ENCODE measurements around the gene PAX5. TPM values are rescaled to one million over a fixed set of nuclear protein-coding genes. Genes with fewer than 3 reads are reported as not detected.
A peak's percentile ranks its signal among the peaks of the same experiment; 100 is the strongest.

PAX5 gene
- total RNA-seq, 2 experiments from 2014 or later, result 62.5 to 141 TPM

DNA sequence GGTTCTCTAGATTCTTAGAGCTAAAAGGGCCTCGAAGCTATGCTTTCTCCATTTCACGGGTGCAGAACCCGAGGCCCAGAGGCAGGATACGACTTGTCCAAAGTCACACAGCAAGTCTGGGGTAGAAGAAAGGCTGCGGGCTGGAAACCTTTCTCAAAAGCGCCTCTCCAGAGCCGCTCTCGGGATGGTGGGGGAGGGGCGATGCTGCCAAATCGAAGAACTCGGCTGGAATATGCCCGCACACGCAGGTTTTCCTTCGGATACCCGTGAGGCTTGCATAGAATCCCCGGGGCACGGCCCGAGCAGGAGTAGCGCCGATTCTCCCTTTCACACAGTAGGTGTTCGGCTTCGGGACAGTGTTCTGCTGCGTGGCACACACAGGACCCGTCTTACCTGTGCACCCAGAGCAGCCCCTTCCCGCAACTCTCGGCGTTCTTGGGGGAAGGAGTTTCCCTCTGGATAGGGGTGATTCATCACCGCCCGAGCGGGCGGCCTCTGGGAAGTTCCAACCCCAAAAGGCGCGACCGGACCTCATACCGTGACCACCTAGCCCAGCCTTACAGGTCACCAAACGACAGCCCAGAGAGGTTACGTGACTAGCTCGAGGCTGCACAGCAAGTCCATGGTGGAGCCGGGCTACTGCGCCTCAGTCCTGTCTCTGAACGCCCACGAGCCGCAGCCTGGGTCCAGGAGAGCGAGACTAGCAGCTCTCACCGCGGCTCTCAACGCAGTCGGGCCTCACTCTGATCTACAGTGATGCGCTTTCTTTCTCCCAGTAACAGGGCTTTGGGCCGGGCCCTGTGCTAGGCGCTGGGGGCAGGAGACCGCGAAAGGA is 4.1 kb downstream of the PAX5 start:
- no peaks in the 10 kb centered on the region for H3K9me2 ChIP-seq (ENCODE audit: insufficient read depth, low read length)
- H3K4me2 ChIP-seq (ENCODE audit: low read length), result peak overlapping the region; percentile 81
- ChIA-PET POLR2A (interaction anchor here (0.7 to 2.0 kb wide), 9 partner anchors 10 to 272 kb away, joined by 3 to 9 read pairs (median 5); no protein-coding TSS in a partner anchor), CTCF (ENCODE audit: unreplicated experiment) (interaction anchor here (0.6 to 1.3 kb wide), 3 partner anchors 31 to 383 kb away, joined by 3 to 4 read pairs (median 4); no protein-coding TSS in a partner anchor)
- DNase-seq (ENCODE audit: low spot score), result peak; percentile 32
- H3K9me3 ChIP-seq (ENCODE audit: low read length), result no peaks in the 10 kb centered on the region
- peak overlapping the region; percentile 95 for H3K27ac ChIP-seq (ENCODE audit: low read depth, low read length, poor library complexity, severe bottlenecking)
- BruUV-seq (replicated peaks), result no TSS peak
- H3K4me1 ChIP-seq (ENCODE audit: insufficient read depth, low read length, poor library complexity, severe bottlenecking), result peaks cover 59% of the 10 kb centered on the region
- peak overlapping the region; percentile 88 for H3K4me3 ChIP-seq (ENCODE audit: low read depth, low read length, poor library complexity, severe bottlenecking)
- peaks cover 90% of the 10 kb centered on the region for H3K79me2 ChIP-seq (ENCODE audit: insufficient read depth, low read depth, low read length)
- H3K36me3 ChIP-seq (ENCODE audit: insufficient read depth, low read length), result peaks cover 51% of the 10 kb centered on the region
- TF ChIP-seq, protein P1, sequence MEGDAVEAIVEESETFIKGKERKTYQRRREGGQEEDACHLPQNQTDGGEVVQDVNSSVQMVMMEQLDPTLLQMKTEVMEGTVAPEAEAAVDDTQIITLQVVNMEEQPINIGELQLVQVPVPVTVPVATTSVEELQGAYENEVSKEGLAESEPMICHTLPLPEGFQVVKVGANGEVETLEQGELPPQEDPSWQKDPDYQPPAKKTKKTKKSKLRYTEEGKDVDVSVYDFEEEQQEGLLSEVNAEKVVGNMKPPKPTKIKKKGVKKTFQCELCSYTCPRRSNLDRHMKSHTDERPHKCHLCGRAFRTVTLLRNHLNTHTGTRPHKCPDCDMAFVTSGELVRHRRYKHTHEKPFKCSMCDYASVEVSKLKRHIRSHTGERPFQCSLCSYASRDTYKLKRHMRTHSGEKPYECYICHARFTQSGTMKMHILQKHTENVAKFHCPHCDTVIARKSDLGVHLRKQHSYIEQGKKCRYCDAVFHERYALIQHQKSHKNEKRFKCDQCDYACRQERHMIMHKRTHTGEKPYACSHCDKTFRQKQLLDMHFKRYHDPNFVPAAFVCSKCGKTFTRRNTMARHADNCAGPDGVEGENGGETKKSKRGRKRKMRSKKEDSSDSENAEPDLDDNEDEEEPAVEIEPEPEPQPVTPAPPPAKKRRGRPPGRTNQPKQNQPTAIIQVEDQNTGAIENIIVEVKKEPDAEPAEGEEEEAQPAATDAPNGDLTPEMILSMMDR (conservative IDR thresholded peaks at IDR 0.05; ENCODE audit: low read length), result no peak
- no peak for TF ChIP-seq EZH2phosphoT487 (IDR thresholded peaks at IDR 0.05; ENCODE audit: borderline replicate concordance, low read depth, low read length)
- intact Hi-C loops (cut with micrococcal nuclease; ENCODE audit: unreplicated experiment), result loop anchor here (1.0 to 5.0 kb wide), 4 partner anchors 26 to 342 kb away; no protein-coding TSS in a partner anchor
- H4K20me1 ChIP-seq (ENCODE audit: insufficient read depth, low read length), result peaks cover 37% of the 10 kb centered on the region
- H2AFZ ChIP-seq (ENCODE audit: low read length), result no peak overlapping the region; the same call in 1 of the 2 replicates

DNA sequence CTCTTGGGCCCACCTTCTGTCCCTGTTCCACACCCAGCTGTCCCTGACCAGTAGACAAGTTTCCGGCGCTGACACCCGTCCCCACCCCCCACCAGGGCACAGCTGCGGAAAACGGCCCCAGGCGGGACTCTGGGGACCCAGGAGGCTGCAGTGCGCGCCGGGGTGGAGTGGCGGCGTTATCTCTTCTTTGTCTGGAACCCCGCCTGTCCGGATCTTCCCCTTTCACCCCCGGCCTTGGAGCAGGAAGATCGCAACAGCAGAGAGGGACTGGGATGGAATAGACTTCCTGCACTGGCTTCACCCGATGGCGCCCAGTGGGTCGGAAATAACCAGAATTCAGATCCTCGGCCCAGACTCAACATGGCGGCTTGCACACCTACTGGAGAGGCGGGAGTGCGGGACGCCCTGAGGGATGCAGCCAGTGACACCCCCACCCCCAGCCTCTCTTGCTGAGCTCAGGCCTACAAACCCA is 4.7 kb downstream of the PAX5 start:
- Histone ChIP-seq H4K20me1 (ENCODE audit: insufficient read depth, low read length) (peaks cover 41% of the 10 kb centered on the region), H3K9me3 (ENCODE audit: low read length) (no peaks in the 10 kb centered on the region), H3K79me2 (ENCODE audit: insufficient read depth, low read depth, low read length) (peaks cover 94% of the 10 kb centered on the region), H2AFZ (ENCODE audit: low read length) (no peak overlapping the region; the same call in 1 of the 2 replicates), H3K4me1 (ENCODE audit: insufficient read depth, low read length, poor library complexity, severe bottlenecking) (peaks cover 62% of the 10 kb centered on the region), H3K4me3 (ENCODE audit: low read depth, low read length, poor library complexity, severe bottlenecking) (peak overlapping the region; percentile 88), H3K36me3 (ENCODE audit: insufficient read depth, low read length) (peaks cover 58% of the 10 kb centered on the region), H3K9me2 (ENCODE audit: insufficient read depth, low read length) (no peaks in the 10 kb centered on the region), H3K4me2 (ENCODE audit: low read length) (peak overlapping the region; percentile 81), H3K27ac (ENCODE audit: low read depth, low read length, poor library complexity, severe bottlenecking) (peak overlapping the region; percentile 95)
- ChIA-PET POLR2A (interaction anchor here (0.7 to 2.0 kb wide), 10 partner anchors 11 to 273 kb away, joined by 3 to 9 read pairs (median 5); no protein-coding TSS in a partner anchor), CTCF (ENCODE audit: unreplicated experiment) (interaction anchor here (0.6 to 1.3 kb wide), 2 partner anchors 97 to 384 kb away, joined by 4 read pairs; no protein-coding TSS in a partner anchor)
- intact Hi-C loops (cut with micrococcal nuclease; ENCODE audit: unreplicated experiment), result no loop called here
- DNase-seq (ENCODE audit: low spot score), result peak; percentile 85
- TSS peak; percentile 63 for BruUV-seq (replicated peaks)
- TF ChIP-seq EZH2phosphoT487 (IDR thresholded peaks at IDR 0.05; ENCODE audit: borderline replicate concordance, low read depth, low read length), result no peak
- TF ChIP-seq, protein P1 (conservative IDR thresholded peaks at IDR 0.05; ENCODE audit: low read length), result peak; percentile 67
